ENCODE results near the gene MAP2K6. TPM values are rescaled to one million over a fixed set of nuclear protein-coding genes. Genes with fewer than 3 reads are reported as not detected.
A peak's percentile ranks its signal among the peaks of the same experiment; 100 is the strongest.

The MAP2K6 gene
- total and polyA plus RNA-seq, 11 donors, result 0.61 to 5.1 (median 1.4) TPM

DNA sequence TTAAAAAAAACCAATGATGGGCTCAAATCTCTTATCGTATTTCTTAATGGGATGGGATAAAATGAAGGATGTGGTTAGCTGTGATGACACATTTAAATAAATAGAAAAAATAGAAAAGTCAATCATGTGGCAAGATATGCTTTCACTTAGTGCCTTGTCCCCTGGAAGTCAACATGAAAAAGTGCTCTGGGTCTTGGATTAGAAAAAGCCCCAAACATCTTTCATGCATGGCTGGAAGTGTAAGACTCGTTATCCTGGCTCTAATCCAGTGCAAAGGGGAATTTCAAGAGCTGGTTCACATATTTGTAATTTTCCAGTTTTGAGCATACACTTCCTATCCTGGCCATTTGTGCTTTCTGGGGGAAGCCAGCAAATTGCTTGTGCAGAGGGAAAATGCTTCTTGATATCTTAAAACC, 160.9 kb downstream of the MAP2K6 start:
- intact Hi-C loops (cut with DNase I), result loop anchor here in 2 of 10 donors (10.0 kb wide), 1 partner anchor 569 kb away; no protein-coding TSS in a partner anchor
- DNase-seq (no peak), ATAC-seq (peak in 2 of 4 donors; percentile 55 to 63)
- Histone ChIP-seq H3K9me3 (no peaks in the 10 kb centered on the region), H3K4me3 (no peak overlapping the region), H3K4me1 (peaks cover 3 to 31% (median 19%) of the 10 kb centered on the region in 12 donors), H3K36me3 (no peaks in the 10 kb centered on the region), H3K27ac (peak overlapping the region in 10 of 12 donors; percentile 3 to 58 (median 27)), H3K27me3 (no peaks in the 10 kb centered on the region)
- 15 to 28% (median 21%) methylated on average over 2 of the region's 2 CpGs for WGBS, 4 donors
- TF ChIP-seq, protein P1, sequence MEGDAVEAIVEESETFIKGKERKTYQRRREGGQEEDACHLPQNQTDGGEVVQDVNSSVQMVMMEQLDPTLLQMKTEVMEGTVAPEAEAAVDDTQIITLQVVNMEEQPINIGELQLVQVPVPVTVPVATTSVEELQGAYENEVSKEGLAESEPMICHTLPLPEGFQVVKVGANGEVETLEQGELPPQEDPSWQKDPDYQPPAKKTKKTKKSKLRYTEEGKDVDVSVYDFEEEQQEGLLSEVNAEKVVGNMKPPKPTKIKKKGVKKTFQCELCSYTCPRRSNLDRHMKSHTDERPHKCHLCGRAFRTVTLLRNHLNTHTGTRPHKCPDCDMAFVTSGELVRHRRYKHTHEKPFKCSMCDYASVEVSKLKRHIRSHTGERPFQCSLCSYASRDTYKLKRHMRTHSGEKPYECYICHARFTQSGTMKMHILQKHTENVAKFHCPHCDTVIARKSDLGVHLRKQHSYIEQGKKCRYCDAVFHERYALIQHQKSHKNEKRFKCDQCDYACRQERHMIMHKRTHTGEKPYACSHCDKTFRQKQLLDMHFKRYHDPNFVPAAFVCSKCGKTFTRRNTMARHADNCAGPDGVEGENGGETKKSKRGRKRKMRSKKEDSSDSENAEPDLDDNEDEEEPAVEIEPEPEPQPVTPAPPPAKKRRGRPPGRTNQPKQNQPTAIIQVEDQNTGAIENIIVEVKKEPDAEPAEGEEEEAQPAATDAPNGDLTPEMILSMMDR (IDR thresholded peaks at IDR 0.05), result no peak
- no peak for TF ChIP-seq POLR2A (IDR thresholded peaks at IDR 0.05)

DNA sequence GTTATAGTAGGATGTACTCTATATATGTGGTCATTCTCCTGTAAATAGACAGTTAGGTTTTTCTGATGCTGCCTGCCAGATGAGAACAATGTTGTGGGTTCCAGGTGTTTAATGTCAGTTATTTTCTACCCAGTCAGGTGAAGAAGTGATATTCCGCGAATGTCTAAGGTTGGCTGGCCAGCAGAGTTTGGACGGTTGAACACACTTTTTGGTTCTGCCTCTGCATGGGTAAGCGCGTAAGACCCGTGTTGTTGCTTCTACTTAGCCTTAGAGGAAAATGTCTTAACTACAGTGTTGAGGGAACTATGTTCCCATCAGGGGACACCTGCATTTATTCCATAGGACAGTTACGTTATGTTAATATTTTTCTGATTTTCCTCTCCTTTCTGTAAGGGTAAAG, 162.6 kb downstream of the MAP2K6 start:
- H3K27ac ChIP-seq, result no peak overlapping the region
- no peaks in the 10 kb centered on the region for H3K36me3 ChIP-seq
- no peaks in the 10 kb centered on the region for H3K9me3 ChIP-seq
- H3K4me3 ChIP-seq, result no peak overlapping the region
- no peak for TF ChIP-seq POLR2A (IDR thresholded peaks at IDR 0.05)
- TF ChIP-seq, protein P1 (IDR thresholded peaks at IDR 0.05), result no peak
- DNase-seq (no peak), ATAC-seq (no peak)
- intact Hi-C loops (cut with DNase I), result loop anchor here in 2 of 10 donors (10.0 kb wide), 1 partner anchor 568 kb away; no protein-coding TSS in a partner anchor
- WGBS, 4 donors, result 93 to 98% (median 97%) methylated on average over 7 of the region's 7 CpGs
- H3K27me3 ChIP-seq, result peaks cover 0 to 3% (median 0%) of the 10 kb centered on the region in 9 donors
- H3K4me1 ChIP-seq, result peaks cover 3 to 34% (median 20%) of the 10 kb centered on the region in 12 donors

DNA sequence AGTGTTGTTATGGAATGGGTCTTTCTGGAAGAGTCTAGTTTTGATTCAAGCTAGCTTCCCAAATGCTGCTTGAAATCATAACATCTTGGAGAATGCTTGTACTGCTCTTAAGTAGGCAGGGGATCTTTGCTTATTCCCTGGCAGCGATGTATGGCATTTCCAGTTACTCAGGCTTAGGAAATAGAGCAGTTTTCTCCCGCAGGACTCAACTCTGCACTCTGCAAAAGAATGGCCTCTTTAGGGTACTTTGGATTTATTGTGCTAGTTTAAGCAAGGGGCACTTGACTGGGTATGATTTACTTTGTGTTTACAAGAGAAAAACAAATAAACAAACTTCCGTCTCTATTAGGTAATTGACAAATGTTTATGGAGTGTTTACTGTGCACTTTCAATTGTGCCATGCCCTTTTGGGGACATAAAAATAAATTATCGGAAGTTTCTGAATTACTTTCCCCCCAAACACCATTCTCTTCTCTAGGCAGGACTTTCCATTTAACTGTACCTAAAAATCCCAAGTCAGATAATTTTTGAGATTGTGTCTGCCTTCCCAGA, 164.0 kb downstream of the MAP2K6 start:
- Histone ChIP-seq H3K9me3 (no peaks in the 10 kb centered on the region), H3K27me3 (peaks cover 0 to 3% (median 0%) of the 10 kb centered on the region in 9 donors), H3K27ac (no peak overlapping the region), H3K4me1 (peaks cover 3 to 32% (median 20%) of the 10 kb centered on the region in 12 donors), H3K4me3 (no peak overlapping the region), H3K36me3 (no peaks in the 10 kb centered on the region)
- DNase-seq, result no peak
- WGBS, 4 donors, result 85 to 95% (median 94%) methylated on average over 4 of the region's 4 CpGs
- no peak for TF ChIP-seq POLR2A (IDR thresholded peaks at IDR 0.05)
- TF ChIP-seq, protein P1 (IDR thresholded peaks at IDR 0.05), result no peak
- ATAC-seq, result no peak
- intact Hi-C loops (cut with DNase I), result loop anchor here in 2 of 10 donors (10.0 kb wide), 1 partner anchor 566 kb away; no protein-coding TSS in a partner anchor

DNA sequence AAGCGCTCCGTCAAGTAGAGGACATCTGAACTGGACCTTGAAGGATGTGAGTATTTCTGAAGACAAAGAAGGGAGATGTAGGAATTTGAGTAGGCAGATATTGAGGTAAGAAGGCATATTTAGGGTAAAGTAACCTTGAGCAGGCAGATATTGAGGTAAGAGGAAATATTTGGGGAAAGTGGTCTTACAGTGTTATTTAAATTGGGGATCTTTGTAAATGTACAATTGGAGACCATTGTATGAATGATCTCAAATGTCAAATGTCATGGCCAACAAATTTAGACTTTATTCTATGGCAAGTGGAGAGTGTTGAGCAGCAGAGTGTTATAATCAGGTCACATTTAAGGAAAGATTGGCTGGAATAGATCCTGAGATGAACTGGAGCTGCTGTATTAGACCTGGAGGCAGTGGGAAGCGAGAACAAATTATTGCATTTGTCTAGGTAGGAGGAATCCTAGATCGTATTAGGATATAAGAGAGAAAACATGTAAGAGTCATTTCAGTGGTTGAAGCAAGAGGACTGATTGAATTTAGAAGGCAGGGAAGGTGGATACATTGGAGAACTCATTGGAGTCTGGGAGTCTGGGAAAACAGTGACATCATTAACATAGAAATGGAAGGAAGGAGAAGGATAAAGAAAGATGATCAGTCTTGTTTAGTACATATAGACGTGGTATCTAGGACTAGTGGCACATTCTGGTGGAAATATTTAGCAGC, 165.6 kb downstream of the MAP2K6 start:
- TF ChIP-seq POLR2A (IDR thresholded peaks at IDR 0.05), result no peak
- TF ChIP-seq, protein P1 (IDR thresholded peaks at IDR 0.05), result no peak
- Histone ChIP-seq H3K27me3 (peaks cover 0 to 3% (median 0%) of the 10 kb centered on the region in 9 donors), H3K27ac (peak overlapping the region in 3 of 12 donors; percentile 10 to 38 (median 19)), H3K4me1 (peaks cover 0 to 20% (median 9%) of the 10 kb centered on the region in 12 donors), H3K4me3 (no peak overlapping the region), H3K9me3 (no peaks in the 10 kb centered on the region), H3K36me3 (no peaks in the 10 kb centered on the region)
- ATAC-seq (no peak), DNase-seq (no peak)
- intact Hi-C loops (cut with DNase I), result loop anchor here in 2 of 10 donors (10.0 kb wide), 1 partner anchor 565 kb away; no protein-coding TSS in a partner anchor
- 80 to 83% (median 82%) methylated on average over 5 of the region's 5 CpGs for WGBS, 4 donors

Data from heart left ventricle (tissue), 16 donors.